ENCODE measurements around the gene STEAP4.

STEAP4 gene

GRCh38 chr7:88280801-88281200 lies 25.9 kb downstream of the STEAP4 start:
- no peak for TF ChIP-seq FOXP2 (optimal IDR thresholded peaks at IDR 0.05; ENCODE audit: borderline replicate concordance, extremely low read depth, extremely low read length, insufficient read depth)
- TF ChIP-seq POLR2AphosphoS5 (IDR thresholded peaks at IDR 0.05; ENCODE audit: low read depth, low read length): no peak
- TF ChIP-seq SIN3A (IDR thresholded peaks at IDR 0.05; ENCODE audit: borderline replicate concordance, insufficient read depth, low read length): no peak
- no peak for TF ChIP-seq TAF1 (IDR thresholded peaks at IDR 0.05; ENCODE audit: borderline replicate concordance, insufficient read depth, low read length)
- no peak for TF ChIP-seq REST (IDR thresholded peaks at IDR 0.05; ENCODE audit: insufficient read depth in 1 of 2, low read depth in 2 of 2, low read length in 2 of 2)

- TF ChIP-seq TAF1 (IDR thresholded peaks at IDR 0.05; ENCODE audit: borderline replicate concordance, insufficient read depth, low read length) (no peak), SIN3A (IDR thresholded peaks at IDR 0.05; ENCODE audit: borderline replicate concordance, insufficient read depth, low read length) (no peak), FOXP2 (optimal IDR thresholded peaks at IDR 0.05; ENCODE audit: borderline replicate concordance, extremely low read depth, extremely low read length, insufficient read depth) (no peak), REST (IDR thresholded peaks at IDR 0.05; ENCODE audit: insufficient read depth in 1 of 2, low read depth in 2 of 2, low read length in 2 of 2) (no peak), POLR2AphosphoS5 (IDR thresholded peaks at IDR 0.05; ENCODE audit: low read depth, low read length) (no peak)
Measured at GRCh38 chr7:88279323-88279722, 27.4 kb downstream of the STEAP4 start.

DNA sequence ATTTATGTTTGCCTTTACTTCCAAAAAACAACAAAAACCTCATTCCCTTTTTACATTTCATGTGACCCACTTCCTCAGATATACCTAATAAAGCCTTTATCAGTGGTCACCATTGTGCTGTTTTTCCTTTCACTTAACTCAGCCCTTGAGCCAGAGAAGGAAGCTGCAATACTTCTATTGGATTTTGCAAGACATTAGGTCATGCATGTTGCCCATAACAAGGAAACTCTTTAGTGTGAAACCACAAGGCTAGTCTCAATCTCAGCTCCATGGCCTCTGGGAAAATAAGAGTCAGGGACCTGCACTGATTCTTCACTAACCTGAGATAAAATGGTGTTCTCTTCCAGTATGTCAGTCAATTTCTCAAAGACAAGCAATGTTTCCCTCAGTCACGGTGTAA lies 27.8 kb downstream of the STEAP4 start:
- TF ChIP-seq SIN3A (IDR thresholded peaks at IDR 0.05; ENCODE audit: borderline replicate concordance, insufficient read depth, low read length) (no peak), REST (IDR thresholded peaks at IDR 0.05; ENCODE audit: insufficient read depth in 1 of 2, low read depth in 2 of 2, low read length in 2 of 2) (no peak), TAF1 (IDR thresholded peaks at IDR 0.05; ENCODE audit: borderline replicate concordance, insufficient read depth, low read length) (no peak), FOXP2 (optimal IDR thresholded peaks at IDR 0.05; ENCODE audit: borderline replicate concordance, extremely low read depth, extremely low read length, insufficient read depth) (no peak), POLR2AphosphoS5 (IDR thresholded peaks at IDR 0.05; ENCODE audit: low read depth, low read length) (no peak)

- TF ChIP-seq SIN3A (IDR thresholded peaks at IDR 0.05; ENCODE audit: borderline replicate concordance, insufficient read depth, low read length): no peak
- no peak for TF ChIP-seq TAF1 (IDR thresholded peaks at IDR 0.05; ENCODE audit: borderline replicate concordance, insufficient read depth, low read length)
- no peak for TF ChIP-seq FOXP2 (optimal IDR thresholded peaks at IDR 0.05; ENCODE audit: borderline replicate concordance, extremely low read depth, extremely low read length, insufficient read depth)
- no peak for TF ChIP-seq POLR2AphosphoS5 (IDR thresholded peaks at IDR 0.05; ENCODE audit: low read depth, low read length)
- TF ChIP-seq REST (IDR thresholded peaks at IDR 0.05; ENCODE audit: insufficient read depth in 1 of 2, low read depth in 2 of 2, low read length in 2 of 2): no peak
Measured at GRCh38 chr7:88276605-88277153, 30.0 kb downstream of the STEAP4 start.

DNA sequence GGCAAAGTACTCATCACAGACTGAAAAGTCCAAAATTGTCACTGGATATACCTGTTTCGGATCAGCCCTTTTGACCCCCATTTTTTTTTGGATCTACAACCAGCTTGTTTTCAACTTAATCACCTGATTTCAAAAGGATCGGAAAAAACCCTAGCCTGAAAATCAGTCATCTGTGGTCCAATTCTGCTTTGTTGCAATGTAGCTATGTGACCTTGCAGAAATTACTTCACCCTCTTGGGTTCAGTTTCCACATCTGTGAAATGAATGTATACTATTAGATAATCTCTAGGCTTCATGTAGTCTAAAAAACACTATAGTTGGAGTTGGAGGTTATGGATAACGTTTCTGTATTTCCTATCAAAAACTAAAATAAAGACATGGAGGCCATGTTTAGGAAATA lies 37.1 kb downstream of the STEAP4 start:
- TF ChIP-seq TAF1 (IDR thresholded peaks at IDR 0.05; ENCODE audit: borderline replicate concordance, insufficient read depth, low read length) (no peak), POLR2AphosphoS5 (IDR thresholded peaks at IDR 0.05; ENCODE audit: low read depth, low read length) (no peak), FOXP2 (optimal IDR thresholded peaks at IDR 0.05; ENCODE audit: borderline replicate concordance, extremely low read depth, extremely low read length, insufficient read depth) (no peak), REST (IDR thresholded peaks at IDR 0.05; ENCODE audit: insufficient read depth in 1 of 2, low read depth in 2 of 2, low read length in 2 of 2) (no peak), SIN3A (IDR thresholded peaks at IDR 0.05; ENCODE audit: borderline replicate concordance, insufficient read depth, low read length) (no peak)

Data from PFSK-1 (cell line).